Peyer's patch (tissue), 4 donors: ENCODE measurements around the gene DIP2B. TPM values are rescaled to one million over a fixed set of nuclear protein-coding genes. Genes with fewer than 3 reads are reported as not detected.

ENCODE experiments used
- DNase-seq, 3 donors: peaks; one replicate each; pipeline ENCODE4 v3.0.0-alpha.2; 2017 to 2019
- H3K27ac ChIP-seq, 4 donors: fragments of 200-600 bp; sonication (generic); one replicate each; pipeline ENCODE4 v1.5.1; 2016 to 2019
- H3K27me3 ChIP-seq, 2 donors: fragments of 200-600 bp; sonication (generic); one replicate each; pipeline ENCODE4 v1.5.1; 2019
- H3K36me3 ChIP-seq, 3 donors: fragments of 200-600 bp; sonication (generic); one replicate each; pipeline ENCODE4 v1.5.1; 2016 to 2019
- H3K4me1 ChIP-seq, 4 donors: fragments of 200-600 bp; sonication (generic); one replicate each; pipeline ENCODE4 v1.5.1; 2016 to 2019
- H3K4me3 ChIP-seq, 4 donors: fragments of 200-600 bp; sonication (generic); 1 replicate in 3 of 4; 2 replicates in 1 of 4; pipeline ENCODE4 v1.5.1; 2016 to 2019; ENCODE audit warnings: mild to moderate bottlenecking in 1 of 4
- H3K9me3 ChIP-seq, 4 donors: fragments of 200-600 bp; sonication (generic); one replicate each; pipeline ENCODE4 v1.5.1; 2016 to 2019; ENCODE audit warnings: mild to moderate bottlenecking in 1 of 4
- CTCF ChIP-seq, 6 experiments: fragments of 450-650 bp in 4 of 6; fragments of 200-600 bp in 2 of 6; sonication (generic) in 1 of 6; IDR thresholded peaks; one replicate each; pipeline ENCODE4 v1.5.1; 2017 to 2019; ENCODE audit warnings: antibody characterized with exemption in 6 of 6, mild to moderate bottlenecking in 3 of 6, moderate library complexity in 1 of 6
- POLR2A ChIP-seq, 2 donors: fragments of 450-650 bp; IDR thresholded peaks; one replicate each; pipeline ENCODE4 v1.5.1; 2017; ENCODE audit warnings: antibody characterized with exemption in 2 of 2, mild to moderate bottlenecking in 2 of 2, moderate library complexity in 2 of 2
- small RNA-seq, 2 donors: library from RNA; depleted of rRNA; stranded (forward); fragments of <200 nt; gene quantifications; one replicate each; pipeline ENCODE3, GENCODE V24; 2016
- total RNA-seq, 4 donors: library from RNA; depleted of rRNA; stranded (reverse); fragments of >200 nt; gene quantifications; one replicate each; pipeline ENCODE4 v1.1.0, GENCODE V29; 2016

DIP2B gene
- total RNA-seq, 4 donors from 2014 or later, result 28.0 to 73.4 (median 42.5) TPM

GRCh38 chr12:50785406-50786001 lies 280.7 kb downstream of the DIP2B start:
- H3K9me3 ChIP-seq, result no peaks in the 10 kb centered on the region

DNA sequence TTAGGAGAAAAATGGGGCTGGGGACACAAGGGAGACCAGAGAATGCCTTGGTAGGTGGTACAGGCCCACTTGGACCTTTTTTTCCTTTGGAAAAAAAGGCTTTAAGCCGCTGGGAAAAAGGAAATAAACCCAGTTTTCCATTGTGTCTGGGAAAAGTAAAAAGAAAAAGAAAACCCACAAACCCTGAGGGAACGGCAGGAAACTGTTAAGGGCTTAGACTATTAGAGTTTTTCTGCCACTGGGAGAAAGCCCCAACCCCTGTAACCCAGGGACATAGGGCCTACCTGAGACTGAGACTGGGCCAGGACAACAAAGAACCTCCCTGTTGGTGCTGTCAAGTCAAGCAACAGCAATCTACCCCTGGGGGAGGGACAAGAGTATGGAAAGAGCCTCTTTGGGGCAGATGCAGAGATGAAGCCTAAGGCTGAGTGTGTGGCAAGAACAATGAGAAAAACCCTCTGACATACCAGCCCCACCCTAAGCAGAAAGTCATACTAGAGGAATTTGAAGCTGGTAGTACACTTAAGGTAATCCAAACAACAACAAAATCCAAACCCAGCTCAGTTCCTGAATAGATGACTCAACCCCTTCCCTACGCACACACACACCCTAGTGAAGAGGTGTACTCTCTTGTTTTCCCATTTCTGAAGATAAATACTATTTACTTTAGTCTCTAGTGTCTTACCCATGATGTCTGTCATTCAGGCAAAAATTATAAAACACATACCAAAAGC lies 281.9 kb downstream of the DIP2B start:
- H3K36me3 ChIP-seq, result peaks cover 0 to 16% (median 0%) of the 10 kb centered on the region in 3 donors
- H3K27ac ChIP-seq, result no peak overlapping the region
- H3K27me3 ChIP-seq, result no peaks in the 10 kb centered on the region
- DNase-seq, result no peak
- H3K9me3 ChIP-seq, result no peaks in the 10 kb centered on the region
- H3K4me1 ChIP-seq, result no peaks in the 10 kb centered on the region
- H3K4me3 ChIP-seq, result no peak overlapping the region
- TF ChIP-seq CTCF (IDR thresholded peaks at IDR 0.05), result no peak
- TF ChIP-seq POLR2A (IDR thresholded peaks at IDR 0.05), result no peak

More at GRCh38 chr12:50785406-50786001, 280.7 kb downstream of the DIP2B start:
- H3K4me3 ChIP-seq, result no peak overlapping the region
- H3K4me1 ChIP-seq, result no peaks in the 10 kb centered on the region
- TF ChIP-seq CTCF (IDR thresholded peaks at IDR 0.05) (no peak), POLR2A (IDR thresholded peaks at IDR 0.05) (no peak)
- no peaks in the 10 kb centered on the region for H3K27me3 ChIP-seq
- no peak overlapping the region for H3K27ac ChIP-seq
- DNase-seq, result no peak
- H3K36me3 ChIP-seq, result peaks cover 0 to 27% (median 0%) of the 10 kb centered on the region in 3 donors

- Histone ChIP-seq H3K9me3 (no peaks in the 10 kb centered on the region), H3K4me1 (no peaks in the 10 kb centered on the region), H3K36me3 (peaks cover 0 to 6% (median 0%) of the 10 kb centered on the region in 3 donors), H3K27me3 (no peaks in the 10 kb centered on the region), H3K27ac (no peak overlapping the region), H3K4me3 (no peak overlapping the region)
- no peak for TF ChIP-seq CTCF (IDR thresholded peaks at IDR 0.05)
- TF ChIP-seq POLR2A (IDR thresholded peaks at IDR 0.05), result no peak
- DNase-seq, result no peak
These were observed 282.8 kb downstream of the DIP2B start for GRCh38 chr12:50787618-50788017.

- no peaks in the 10 kb centered on the region for H3K4me1 ChIP-seq
- no peak overlapping the region for H3K27ac ChIP-seq
- no peaks in the 10 kb centered on the region for H3K9me3 ChIP-seq
- TF ChIP-seq POLR2A (IDR thresholded peaks at IDR 0.05) (no peak), CTCF (IDR thresholded peaks at IDR 0.05) (no peak)
- H3K27me3 ChIP-seq, result no peaks in the 10 kb centered on the region
- no peaks in the 10 kb centered on the region for H3K36me3 ChIP-seq
- no peak overlapping the region for H3K4me3 ChIP-seq
- DNase-seq, result no peak
These were observed 283.8 kb downstream of the DIP2B start for GRCh38 chr12:50788561-50788960.

DNA sequence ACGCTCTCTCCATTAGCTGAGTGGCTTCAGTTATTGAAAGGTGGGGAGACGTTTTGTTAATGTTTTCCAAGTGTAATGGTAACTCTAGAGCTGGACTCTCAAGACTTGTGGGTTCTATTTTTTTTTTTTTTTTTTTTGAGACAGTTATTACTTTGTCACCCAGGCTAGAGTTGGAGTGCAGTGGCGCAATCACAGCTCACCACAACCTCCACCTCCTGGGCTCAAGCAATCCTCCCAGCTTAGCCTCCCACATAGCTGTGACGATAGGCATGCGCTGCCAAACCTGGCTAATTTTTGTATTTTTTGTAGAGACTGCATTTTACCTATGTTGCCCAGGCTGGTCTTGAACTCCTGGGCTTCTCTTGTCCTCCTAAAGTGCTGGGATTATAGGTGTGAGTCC lies 285.3 kb downstream of the DIP2B start:
- Histone ChIP-seq H3K4me1 (no peaks in the 10 kb centered on the region), H3K4me3 (no peak overlapping the region), H3K9me3 (no peaks in the 10 kb centered on the region), H3K27ac (no peak overlapping the region), H3K36me3 (no peaks in the 10 kb centered on the region), H3K27me3 (no peaks in the 10 kb centered on the region)
- TF ChIP-seq CTCF (IDR thresholded peaks at IDR 0.05), result no peak
- TF ChIP-seq POLR2A (IDR thresholded peaks at IDR 0.05), result no peak
- DNase-seq, result no peak

Small RNA genes lying within 50 kb of the gene (small RNA-seq; reads per million reads assigned to genes)
- gene RF00019, result 0 reads per million in 2 donors
- gene RNU6-238P, result 0 reads per million in 2 donors
- 0 reads per million in 2 donors for gene RNU6-769P

Other genes with a start within 250 kb of the DIP2B start
- 100 to 1,000 TPM; 253 to 280 (median 274) TPM for gene LIMA1, start 221.5 kb upstream of the DIP2B start, total RNA-seq
- not detected for gene FAM186A, start 108.4 kb upstream of the DIP2B start, total RNA-seq
- 10 to 100 TPM; 25.2 to 55.3 (median 38.1) TPM for gene LARP4, start 104.1 kb upstream of the DIP2B start, total RNA-seq